Measurements from ENCODE around the gene PRR29. TPM values are rescaled to one million over a fixed set of nuclear protein-coding genes. Genes with fewer than 3 reads are reported as not detected.
"Not testable (repeated sequence)": the region's sequence is repeated elsewhere in the genome, so short reads cannot be mapped to it uniquely, and the experiment has no call there.

Gene PRR29
- total and polyA plus RNA-seq, 7 donors: 0.22 to 0.60 TPM; not detected in 5

GRCh38 chr17:64006361-64007088 is 8.4 kb downstream of the PRR29 start:
- 69 to 72% methylated on average over 13 of the region's 13 CpGs for WGBS, 2 donors
- H3K27ac ChIP-seq: peak overlapping the region in 3 of 4 donors; percentile 7 to 57 (median 28)
- intact Hi-C loops (cut with DNase I): no loop called here
- no peaks in the 10 kb centered on the region for H3K27me3 ChIP-seq
- peaks cover 0 to 5% (median 0%) of the 10 kb centered on the region in 4 donors for H3K4me1 ChIP-seq
- TF ChIP-seq CTCF (IDR thresholded peaks at IDR 0.05) (no peak), POLR2AphosphoS5 (IDR thresholded peaks at IDR 0.05) (peak in 3 of 4 donors; percentile 8 to 64 (median 46)), EP300 (IDR thresholded peaks at IDR 0.05) (peak in 1 of 4 donors; percentile 48), POLR2A (IDR thresholded peaks at IDR 0.05) (no peak)
- H3K36me3 ChIP-seq: no peaks in the 10 kb centered on the region
- DNase-seq: peak; percentile 66
- peak overlapping the region in 1 of 4 donors; percentile 2 for H3K4me3 ChIP-seq
- H3K9me3 ChIP-seq: no peaks in the 10 kb centered on the region

GRCh38 chr17:64007089-64007837 is 9.1 kb downstream of the PRR29 start:
- H3K36me3 ChIP-seq; H3K4me1 ChIP-seq; H3K4me3 ChIP-seq; DNase-seq; H3K9me3 ChIP-seq; intact Hi-C loops (cut with DNase I); H3K27me3 ChIP-seq: not testable (repeated sequence)
- 93 to 96% methylated on average over 5 of the region's 5 CpGs for WGBS, 2 donors
- H3K27ac ChIP-seq: peak overlapping the region in 2 of 4 donors; percentile 29 to 37

GRCh38 chr17:64007838-64008282 is 9.7 kb downstream of the PRR29 start:
- Histone ChIP-seq H3K27me3 (no peaks in the 10 kb centered on the region), H3K9me3 (no peaks in the 10 kb centered on the region), H3K4me1 (peaks cover 0 to 5% (median 0%) of the 10 kb centered on the region in 4 donors), H3K4me3 (no peak overlapping the region), H3K36me3 (no peaks in the 10 kb centered on the region), H3K27ac (peak overlapping the region in 1 of 4 donors; percentile 29)
- TF ChIP-seq CTCF (IDR thresholded peaks at IDR 0.05): no peak
- TF ChIP-seq POLR2AphosphoS5 (IDR thresholded peaks at IDR 0.05): peak in 1 of 4 donors; percentile 8
- no peak for TF ChIP-seq EP300 (IDR thresholded peaks at IDR 0.05)
- TF ChIP-seq POLR2A (IDR thresholded peaks at IDR 0.05): no peak
- no peak for DNase-seq
- 47 to 65% methylated on average over 5 of the region's 5 CpGs for WGBS, 2 donors
- intact Hi-C loops (cut with DNase I): no loop called here

GRCh38 chr17:64008346-64008745 is 10.2 kb downstream of the PRR29 start:
- peak overlapping the region in 1 of 4 donors; percentile 10 for H3K27ac ChIP-seq
- no peak for TF ChIP-seq EP300 (IDR thresholded peaks at IDR 0.05)
- TF ChIP-seq CTCF (IDR thresholded peaks at IDR 0.05): no peak
- TF ChIP-seq POLR2A (IDR thresholded peaks at IDR 0.05): no peak
- TF ChIP-seq POLR2AphosphoS5 (IDR thresholded peaks at IDR 0.05): no peak
- H3K9me3 ChIP-seq: no peaks in the 10 kb centered on the region
- H3K27me3 ChIP-seq: no peaks in the 10 kb centered on the region
- no peaks in the 10 kb centered on the region for H3K36me3 ChIP-seq
- no peak overlapping the region for H3K4me3 ChIP-seq
- WGBS, 2 donors: 79 to 84% methylated on average over 5 of the region's 5 CpGs
- intact Hi-C loops (cut with DNase I): no loop called here
- no peak for DNase-seq
- H3K4me1 ChIP-seq: peaks cover 0 to 5% (median 0%) of the 10 kb centered on the region in 4 donors

- no peak for DNase-seq
- Histone ChIP-seq H3K4me3 (no peak overlapping the region), H3K36me3 (no peaks in the 10 kb centered on the region), H3K9me3 (no peaks in the 10 kb centered on the region), H3K4me1 (peaks cover 0 to 5% (median 0%) of the 10 kb centered on the region in 4 donors), H3K27ac (peak overlapping the region in 1 of 4 donors; percentile 10), H3K27me3 (no peaks in the 10 kb centered on the region)
- WGBS, 2 donors: 72 to 83% methylated on average over 4 of the region's 4 CpGs
- TF ChIP-seq POLR2AphosphoS5 (IDR thresholded peaks at IDR 0.05): no peak
- no peak for TF ChIP-seq POLR2A (IDR thresholded peaks at IDR 0.05)
- no peak for TF ChIP-seq EP300 (IDR thresholded peaks at IDR 0.05)
- no peak for TF ChIP-seq CTCF (IDR thresholded peaks at IDR 0.05)
- intact Hi-C loops (cut with DNase I): no loop called here
These were observed 10.7 kb downstream of the PRR29 start for GRCh38 chr17:64008830-64009229.

All from sigmoid colon (tissue), 7 donors.